Activated CD4-positive, alpha-beta T cell treated with anti-CD3 and anti-CD28 coated beads, Interleukin-2, amount 50 U/mL, for 48 hours (primary cell): ENCODE measurements around the gene CANT1.
A peak's percentile ranks its signal among the peaks of the same experiment; 100 is the strongest.
"Not testable (repeated sequence)": the region's sequence is repeated elsewhere in the genome, so short reads cannot be mapped to it uniquely, and the experiment has no call there.

Experiments used
- DNase-seq, 2 experiments: peaks; one replicate each; pipeline ENCODE4 v3.0.0-alpha.2; 2020

CANT1 gene

GRCh38 chr17:79043191-79043930 lies 33.8 kb upstream of the CANT1 start:
- DNase-seq: no peak

DNA sequence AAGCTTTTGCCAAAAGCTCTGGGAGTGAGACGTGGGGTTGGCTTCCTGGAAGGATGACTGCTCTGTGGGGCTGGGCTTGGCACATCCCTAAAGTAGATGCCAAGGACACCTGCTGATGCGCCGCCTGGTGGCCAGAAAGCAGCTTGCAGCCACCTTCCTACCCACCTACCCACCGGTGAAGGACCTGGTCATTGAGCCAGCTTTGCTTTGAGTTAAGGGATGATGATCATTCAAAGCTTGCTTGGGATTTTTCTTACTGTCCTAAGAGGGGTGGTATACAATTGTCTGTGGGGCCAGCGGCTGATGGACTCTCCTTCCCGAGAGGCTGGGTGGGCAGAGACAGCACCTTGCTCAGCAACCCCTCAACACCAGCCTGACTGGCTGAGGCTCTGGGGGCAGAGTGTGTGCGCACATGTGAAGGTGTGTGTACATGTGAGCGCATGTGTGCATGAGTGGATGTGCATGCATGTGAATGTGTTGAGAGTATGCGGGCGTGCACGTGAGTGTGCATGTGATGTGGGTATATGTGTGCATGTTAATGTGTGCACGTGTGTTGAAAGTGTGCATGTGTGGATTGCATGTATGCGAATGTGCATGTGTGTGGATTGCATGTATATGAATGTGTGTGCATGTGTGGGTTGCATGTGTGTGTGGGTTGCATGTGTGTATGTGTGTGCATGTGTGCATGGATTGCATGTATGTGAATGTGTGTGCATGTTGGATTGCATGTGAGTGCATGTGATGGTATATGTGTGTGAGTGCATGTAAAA lies 33.0 kb upstream of the CANT1 start:
- DNase-seq: peak; percentile 76 to 83

DNA sequence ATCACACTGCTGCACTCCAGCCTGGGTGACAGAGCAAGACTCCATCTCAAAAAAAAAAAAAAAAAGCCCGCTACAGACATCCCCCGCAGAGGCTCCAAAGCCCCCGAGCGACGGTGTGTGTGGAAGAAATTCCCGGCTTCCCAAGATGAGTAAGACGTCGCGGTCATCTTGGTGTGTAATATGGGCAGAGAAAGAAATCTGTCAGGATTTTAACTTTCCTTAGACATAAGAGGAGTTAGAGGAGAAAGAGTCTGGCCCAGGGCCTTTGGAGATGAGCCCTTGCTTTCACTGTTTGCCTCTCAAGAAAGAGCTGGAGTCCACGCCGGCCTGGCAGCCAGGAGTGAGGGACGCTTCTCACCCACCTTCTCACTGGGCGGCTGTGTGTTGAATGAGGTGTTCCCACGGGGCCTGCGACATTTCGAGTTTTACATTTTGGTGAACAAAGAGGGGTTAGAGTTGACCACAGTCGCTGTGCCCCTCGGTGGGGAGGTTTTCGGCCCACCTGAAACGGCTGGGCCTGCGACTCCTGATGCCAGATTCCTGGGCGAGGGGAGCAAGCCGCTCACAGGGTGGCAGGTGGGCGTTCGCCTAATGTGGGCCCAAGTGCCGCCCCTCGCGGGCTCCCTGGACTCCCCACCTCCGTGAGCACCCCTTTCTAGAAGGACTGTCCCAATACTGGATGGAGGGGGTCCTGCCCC lies 32.3 kb upstream of the CANT1 start:
- no peak for DNase-seq

DNA sequence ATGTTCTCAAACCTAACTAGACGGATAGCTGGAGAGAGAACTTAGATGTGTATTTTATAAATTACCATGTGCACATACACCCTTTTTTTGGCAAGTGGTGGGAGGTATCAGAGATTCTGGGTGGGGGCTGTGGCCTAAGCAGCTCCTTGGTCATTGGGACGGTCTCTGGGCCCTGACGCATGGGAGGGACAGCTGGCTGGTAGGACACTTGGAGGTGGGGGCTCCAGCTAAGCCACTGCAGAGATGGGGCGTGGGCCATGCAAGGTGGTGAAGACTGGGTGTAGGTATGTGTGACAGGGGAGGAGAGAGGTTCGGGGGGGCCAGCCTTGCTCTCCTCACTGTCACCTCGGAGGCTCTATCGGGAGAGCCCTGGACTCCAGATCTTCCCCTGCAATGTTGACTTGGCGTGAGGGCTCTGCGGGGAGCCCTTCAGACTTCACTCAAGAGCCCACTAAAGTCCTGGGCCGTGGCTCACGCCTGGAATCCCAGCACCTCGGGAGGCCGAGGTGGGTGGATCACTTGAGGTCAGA lies 31.5 kb upstream of the CANT1 start:
- no peak for DNase-seq

DNA sequence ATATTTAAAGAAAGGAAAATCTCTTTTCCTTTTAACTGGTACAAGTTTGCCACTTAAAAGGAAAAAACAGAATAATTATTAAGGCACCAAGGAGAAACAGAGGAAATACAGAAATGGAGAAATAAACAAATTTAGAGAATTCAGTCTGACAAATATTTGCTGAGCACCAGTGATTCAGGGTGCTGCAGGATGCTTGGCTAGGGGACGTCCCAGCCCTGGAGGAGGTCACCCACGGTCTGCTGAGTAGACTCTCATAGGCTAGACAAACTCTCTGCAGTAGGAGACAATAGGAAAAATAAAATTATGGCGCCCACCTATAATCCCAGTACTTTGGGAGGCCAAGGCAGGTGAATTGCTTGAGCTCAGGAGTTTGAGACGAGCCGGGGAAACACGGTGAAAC lies 30.3 kb upstream of the CANT1 start:
- no peak for DNase-seq

DNA sequence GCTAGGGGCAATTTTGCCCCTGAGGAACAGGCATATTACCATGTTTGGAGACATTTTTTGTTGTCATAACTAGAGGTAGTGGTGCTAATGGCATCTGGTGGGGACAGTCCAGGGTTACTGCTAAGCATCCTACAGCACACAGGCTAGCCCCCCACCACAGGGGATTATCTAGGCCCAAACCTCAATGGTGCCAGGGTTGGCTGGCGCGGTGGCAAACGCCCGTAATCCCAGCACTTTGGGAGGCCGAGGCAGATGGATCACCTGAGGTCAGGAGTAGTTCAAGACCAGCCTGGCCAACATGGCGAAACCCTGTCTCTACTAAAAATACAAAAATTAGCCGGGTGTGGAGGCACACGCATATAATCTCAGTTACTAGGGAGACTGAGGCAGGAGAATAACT lies 29.6 kb upstream of the CANT1 start:
- DNase-seq: no peak

- DNase-seq: no peak
These were observed 29.1 kb upstream of the CANT1 start for GRCh38 chr17:79038545-79039135.

DNA sequence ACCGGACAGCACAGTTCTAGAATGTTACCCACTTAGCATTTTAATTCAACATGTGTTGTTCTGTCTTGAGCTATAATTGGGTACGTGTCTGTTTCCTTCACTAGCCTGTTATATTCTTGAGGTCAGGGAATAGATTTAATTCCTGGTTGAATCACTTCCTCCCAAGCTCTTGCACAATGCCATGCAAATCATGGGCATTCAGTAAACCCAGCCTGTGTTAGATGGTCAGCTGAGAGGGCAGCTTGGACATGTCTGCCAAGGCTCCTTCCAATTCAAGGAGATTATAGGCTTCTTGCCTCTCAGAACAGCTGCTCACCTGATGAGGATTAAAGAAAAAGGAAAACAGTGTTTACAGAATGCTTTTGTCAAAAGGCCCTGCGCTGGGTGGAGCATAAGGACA lies 27.0 kb upstream of the CANT1 start:
- no peak for DNase-seq

DNA sequence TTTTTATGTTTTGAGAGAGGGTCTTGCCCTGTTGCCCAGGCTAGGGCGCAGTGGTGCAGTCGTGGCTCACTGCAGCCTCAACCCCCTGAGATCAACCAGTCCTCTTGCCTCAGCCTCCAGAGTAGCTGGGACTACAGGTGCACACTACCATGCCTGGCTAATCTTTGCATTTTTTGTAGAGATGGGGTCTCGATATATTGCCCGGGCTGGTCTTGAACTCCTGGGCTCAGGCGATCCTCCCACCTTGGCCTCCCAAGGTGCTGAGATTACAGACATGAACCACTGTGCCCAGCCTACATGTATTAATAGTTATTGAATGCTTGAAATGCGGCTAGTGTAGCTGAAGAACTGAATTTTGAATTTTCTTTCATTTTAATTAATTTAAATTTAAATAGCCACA lies 26.6 kb upstream of the CANT1 start:
- no peak for DNase-seq

DNA sequence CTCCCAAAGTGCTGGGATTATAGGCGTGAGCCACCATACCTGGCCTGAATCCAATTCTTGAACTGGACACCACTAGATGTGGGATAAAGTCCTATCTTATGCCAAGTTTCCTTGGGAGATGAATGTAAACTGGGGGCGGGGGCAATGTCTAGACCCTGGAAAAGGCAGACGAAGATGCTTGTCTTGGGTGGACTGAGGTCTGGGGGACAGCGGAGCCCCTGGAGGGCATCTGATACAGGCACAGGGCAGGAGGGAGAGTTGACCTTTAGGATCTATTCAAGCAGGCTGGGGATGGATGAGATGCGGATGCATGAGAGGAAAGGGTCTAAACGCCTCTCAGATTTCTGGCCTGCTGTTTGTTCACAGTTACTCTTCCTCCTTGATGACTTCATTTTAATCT lies 26.1 kb upstream of the CANT1 start:
- DNase-seq: no peak

DNA sequence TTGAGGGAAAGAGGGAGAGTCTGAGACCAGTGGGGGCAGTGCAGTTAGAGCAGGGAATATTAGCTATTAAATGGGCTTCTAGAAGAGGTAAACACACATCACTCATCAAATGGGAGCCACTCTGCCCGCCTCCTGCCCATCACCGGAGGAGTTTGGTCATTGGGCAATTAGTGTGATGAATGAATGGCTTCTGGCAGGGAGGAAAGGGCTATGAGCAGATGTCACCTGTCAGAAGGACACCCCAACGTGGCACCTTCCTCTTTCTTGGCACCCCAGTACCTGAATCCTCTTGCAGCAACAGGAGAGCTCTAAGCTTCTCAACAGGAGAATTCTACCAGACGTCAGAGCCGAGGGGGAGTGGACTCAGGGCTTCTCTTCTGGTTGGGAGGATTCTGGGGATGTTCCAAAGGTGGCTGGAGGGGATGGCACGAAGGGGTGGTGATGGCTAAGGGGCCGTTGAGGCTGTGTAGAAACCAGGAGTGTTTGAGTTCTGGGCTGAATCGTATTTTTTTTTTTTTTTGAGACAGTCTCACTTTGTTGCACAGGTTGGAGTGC lies 25.4 kb upstream of the CANT1 start:
- no peak for DNase-seq

DNA sequence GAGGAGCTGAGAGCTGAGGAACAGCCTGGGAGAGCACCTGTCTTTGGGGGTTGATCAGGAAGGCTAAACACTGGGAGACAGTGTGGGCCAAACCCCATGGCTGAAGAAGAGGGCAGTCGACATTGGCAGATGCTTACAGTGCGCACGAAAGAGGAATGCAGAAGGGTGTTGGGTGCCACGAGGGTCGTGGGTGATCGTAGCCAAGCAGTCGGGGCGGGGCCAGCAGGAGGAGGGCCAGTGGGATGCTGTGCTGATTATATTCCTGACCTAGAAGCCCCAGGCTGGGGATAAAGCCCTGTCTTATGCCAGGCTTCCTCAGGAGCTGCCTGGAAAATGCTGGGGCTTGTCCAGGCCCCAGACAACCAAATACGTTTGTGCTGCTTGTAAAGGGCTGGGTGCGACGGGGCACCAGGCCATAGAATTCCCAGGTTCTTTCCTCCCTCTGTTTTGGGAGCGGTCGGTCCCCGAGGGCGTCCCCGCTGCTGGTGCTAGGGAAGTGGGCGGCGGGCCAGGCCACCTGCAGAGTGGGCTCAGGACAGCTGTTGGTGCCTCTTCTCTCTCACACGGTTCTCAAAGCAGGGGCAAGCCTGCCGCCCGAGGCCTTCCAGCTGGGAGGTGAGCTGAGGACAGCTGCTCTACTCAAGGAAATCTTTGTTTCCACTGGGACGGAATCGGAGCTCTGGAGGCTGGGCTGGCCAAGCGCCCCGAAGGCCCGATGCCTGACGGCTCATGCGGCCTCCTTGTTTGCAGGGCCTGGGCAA lies 24.4 kb upstream of the CANT1 start:
- DNase-seq: no peak

GRCh38 chr17:79033046-79033616 lies 23.6 kb upstream of the CANT1 start:
- DNase-seq: no peak

GRCh38 chr17:79031996-79032875 lies 22.7 kb upstream of the CANT1 start:
- no peak for DNase-seq

DNA sequence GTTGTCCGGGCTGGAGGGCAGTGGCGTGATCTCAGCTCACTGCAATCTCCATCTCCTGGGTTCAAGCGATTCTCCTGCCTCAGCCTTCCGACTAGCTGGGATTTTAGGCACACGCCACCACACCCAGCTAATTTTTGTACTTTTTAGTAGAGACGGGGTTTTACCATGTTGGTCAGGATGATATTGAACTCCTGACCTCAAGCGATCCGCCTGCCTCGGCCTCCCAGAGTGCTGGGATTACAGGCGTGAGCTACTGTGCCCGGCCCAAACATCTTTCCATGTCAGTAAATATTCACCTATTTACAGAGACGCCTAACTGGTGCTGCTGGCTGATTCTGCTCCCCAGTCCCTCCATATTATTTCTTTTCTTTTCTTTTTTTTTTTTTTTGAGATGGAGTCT lies 21.1 kb upstream of the CANT1 start:
- not testable (repeated sequence) for DNase-seq

DNA sequence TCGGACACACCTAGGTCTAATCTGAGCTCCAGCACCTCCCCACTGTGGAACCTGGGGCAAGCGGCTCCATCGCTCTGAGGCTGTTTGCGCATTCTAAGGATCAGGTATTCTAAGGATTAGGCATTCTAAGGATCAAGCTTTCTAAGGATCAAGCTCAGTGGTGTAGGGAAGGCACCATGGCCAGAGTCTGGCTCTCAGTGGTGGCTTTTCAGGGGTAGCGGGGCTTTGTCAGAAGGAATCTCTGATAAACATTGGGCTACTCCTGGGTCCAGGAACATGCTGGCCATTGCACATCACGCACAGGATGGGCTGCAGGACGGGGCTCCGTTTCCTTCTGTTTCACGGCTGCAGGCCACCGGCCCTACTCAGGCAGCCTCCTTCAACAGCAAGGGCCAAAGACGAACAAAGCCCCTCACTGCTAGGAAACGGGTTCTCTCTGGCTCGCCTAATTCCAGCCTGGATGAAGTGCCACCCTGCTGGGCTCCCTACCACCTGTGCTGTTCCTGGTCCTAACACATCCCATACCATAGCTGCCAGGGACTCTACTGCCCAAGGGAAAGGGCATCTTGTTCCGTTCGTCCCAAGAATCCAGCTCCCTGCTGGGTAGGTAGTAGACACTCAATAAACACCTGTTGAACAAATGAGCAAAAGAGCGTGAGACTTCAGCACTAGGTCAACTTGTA lies 19.9 kb upstream of the CANT1 start:
- no peak for DNase-seq

GRCh38 chr17:79028496-79029326 lies 19.1 kb upstream of the CANT1 start:
- DNase-seq: no peak

DNA sequence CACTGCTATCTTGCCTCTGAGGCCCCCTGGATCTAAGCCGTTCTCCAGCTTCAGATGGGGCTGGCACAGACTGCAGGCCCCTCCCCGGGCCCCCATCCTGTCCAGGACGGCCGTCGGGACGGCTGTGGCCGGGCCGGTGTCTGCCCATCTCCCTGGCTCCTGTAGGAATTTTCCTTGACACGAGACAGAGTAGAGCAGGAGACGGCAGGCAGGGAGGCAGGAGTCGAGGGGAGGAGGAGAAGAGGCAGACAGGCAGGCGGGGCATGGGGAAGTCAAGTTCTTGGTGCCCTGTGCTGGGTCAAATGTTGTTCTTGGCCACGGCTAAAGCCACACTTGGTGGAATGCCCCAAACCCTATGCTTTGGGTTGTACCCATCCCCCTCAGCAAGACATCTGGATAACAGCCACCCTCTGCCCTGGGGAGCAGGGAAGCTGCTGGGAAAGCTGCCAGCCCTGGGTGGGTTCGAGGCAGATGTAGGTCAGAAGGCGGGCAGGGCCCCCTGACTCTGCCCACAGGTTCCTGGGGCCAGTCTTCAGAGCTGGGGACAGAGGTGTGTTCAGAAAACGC lies 18.4 kb upstream of the CANT1 start:
- DNase-seq: no peak
